Measurements from ENCODE around the gene ITK. TPM values are rescaled to one million over a fixed set of nuclear protein-coding genes. Genes with fewer than 3 reads are reported as not detected.
"Not testable (repeated sequence)": the region's sequence is repeated elsewhere in the genome, so short reads cannot be mapped to it uniquely, and the experiment has no call there.

Gene ITK
- total RNA-seq, 2 donors from 2014 or later = 0.33 to 0.90 TPM

DNA sequence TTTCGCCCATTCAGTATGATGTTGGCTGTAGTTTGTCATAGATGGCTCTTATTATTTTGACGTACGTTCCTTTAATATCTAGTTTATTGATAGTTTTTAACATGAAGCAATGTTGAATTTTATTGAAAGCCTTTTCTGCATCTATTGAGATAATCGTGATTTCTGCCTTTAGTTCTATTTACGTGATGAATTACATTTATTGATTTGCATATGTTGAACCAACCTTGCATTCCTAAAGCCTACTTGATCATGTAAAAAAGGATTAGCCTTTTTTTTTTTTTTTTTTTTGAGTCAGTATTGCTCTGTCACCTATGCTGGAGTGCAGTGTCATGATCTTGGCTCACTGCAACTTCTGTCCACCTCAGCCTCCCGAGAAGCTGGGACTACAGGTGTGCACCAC is 25.1 kb downstream of the ITK start:
- Histone ChIP-seq H3K4me3 (no peak overlapping the region), H3K27ac (no peak overlapping the region), H3K4me1 (no peaks in the 10 kb centered on the region), H3K27me3 (no peaks in the 10 kb centered on the region), H3K9me3 (no peaks in the 10 kb centered on the region), H3K36me3 (no peaks in the 10 kb centered on the region)
- TF ChIP-seq, protein P1, sequence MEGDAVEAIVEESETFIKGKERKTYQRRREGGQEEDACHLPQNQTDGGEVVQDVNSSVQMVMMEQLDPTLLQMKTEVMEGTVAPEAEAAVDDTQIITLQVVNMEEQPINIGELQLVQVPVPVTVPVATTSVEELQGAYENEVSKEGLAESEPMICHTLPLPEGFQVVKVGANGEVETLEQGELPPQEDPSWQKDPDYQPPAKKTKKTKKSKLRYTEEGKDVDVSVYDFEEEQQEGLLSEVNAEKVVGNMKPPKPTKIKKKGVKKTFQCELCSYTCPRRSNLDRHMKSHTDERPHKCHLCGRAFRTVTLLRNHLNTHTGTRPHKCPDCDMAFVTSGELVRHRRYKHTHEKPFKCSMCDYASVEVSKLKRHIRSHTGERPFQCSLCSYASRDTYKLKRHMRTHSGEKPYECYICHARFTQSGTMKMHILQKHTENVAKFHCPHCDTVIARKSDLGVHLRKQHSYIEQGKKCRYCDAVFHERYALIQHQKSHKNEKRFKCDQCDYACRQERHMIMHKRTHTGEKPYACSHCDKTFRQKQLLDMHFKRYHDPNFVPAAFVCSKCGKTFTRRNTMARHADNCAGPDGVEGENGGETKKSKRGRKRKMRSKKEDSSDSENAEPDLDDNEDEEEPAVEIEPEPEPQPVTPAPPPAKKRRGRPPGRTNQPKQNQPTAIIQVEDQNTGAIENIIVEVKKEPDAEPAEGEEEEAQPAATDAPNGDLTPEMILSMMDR (IDR thresholded peaks at IDR 0.05) = no peak
- no peak for DNase-seq (ENCODE audit: low spot score)

DNA sequence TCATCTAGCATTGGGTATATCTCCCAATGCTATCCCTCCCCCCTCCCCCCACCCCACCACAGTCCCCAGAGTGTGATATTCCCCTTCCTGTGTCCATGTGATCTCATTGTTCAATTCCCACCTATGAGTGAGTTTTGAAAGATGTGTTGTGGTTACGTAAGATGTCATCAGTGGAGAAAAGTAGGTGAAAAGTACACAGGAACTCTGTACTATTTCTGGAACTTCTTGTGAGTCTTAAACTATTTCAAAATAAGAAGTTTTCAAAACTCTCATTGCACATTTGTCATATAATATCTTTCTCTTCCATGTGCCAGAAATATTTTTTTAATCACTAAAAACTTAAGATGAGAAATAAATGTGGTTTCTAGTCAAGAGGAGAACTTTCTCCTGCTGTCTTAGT is 30.0 kb downstream of the ITK start:
- not testable (repeated sequence) for H3K9me3 ChIP-seq; H3K4me3 ChIP-seq; H3K27me3 ChIP-seq; DNase-seq (ENCODE audit: low spot score); H3K4me1 ChIP-seq; H3K27ac ChIP-seq; H3K36me3 ChIP-seq

DNA sequence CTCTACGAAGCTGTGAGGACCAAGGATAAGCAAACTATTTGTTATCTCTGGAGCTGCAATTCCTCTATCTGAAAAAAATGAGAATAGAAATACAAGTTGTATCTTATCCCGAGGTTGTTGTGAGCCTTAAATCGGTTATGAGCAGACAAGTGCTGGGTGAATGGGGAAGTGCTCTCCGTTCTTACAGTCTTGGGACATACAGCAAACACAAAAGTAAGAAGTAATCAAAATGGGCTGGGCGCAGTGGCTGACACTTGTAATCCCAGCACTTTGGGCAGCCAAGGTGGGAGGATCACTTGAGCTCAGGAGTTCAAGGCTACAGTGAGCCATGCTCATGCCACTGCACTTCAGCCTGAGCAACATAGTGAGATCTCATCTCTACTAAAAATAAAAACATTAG is 31.7 kb downstream of the ITK start:
- no peak overlapping the region for H3K4me3 ChIP-seq
- no peak overlapping the region for H3K27ac ChIP-seq
- H3K4me1 ChIP-seq = no peaks in the 10 kb centered on the region
- no peaks in the 10 kb centered on the region for H3K27me3 ChIP-seq
- H3K9me3 ChIP-seq = no peaks in the 10 kb centered on the region
- no peak for DNase-seq (ENCODE audit: low spot score)
- TF ChIP-seq, protein P1 (IDR thresholded peaks at IDR 0.05) = no peak
- no peaks in the 10 kb centered on the region for H3K36me3 ChIP-seq

DNA sequence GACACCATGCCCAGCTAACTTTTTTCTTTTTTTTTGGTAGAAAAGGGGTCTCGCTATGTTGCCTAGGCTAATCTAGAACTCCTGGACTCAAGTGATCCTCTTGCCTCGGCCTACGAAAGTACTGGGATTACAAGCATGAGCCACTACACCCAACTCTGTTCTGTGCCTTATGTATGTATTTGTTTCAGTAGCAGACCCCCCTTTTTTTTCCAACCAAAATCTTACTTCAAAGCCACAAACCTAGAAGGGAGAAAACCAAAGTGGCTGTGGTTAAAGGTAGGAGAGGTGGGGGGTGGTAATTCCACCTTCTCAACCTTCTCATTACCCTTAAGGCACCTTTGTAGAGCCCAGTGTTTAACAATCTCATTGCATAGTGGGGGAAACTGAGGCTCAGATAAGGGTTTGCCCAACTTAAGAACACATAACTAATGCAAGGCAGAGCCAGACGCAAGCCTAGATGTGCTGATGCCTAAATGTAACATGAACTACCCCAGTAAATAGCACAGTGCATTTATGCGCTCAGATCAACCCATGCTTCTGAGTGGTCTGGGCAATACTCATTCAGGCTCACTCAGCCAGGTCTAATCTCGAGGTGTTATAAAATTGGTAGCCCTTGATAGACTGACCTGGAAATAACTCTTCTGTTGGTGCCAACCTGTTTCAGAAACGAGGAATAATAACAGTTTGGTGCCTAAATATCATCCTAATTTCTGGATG is 33.0 kb downstream of the ITK start:
- H3K27me3 ChIP-seq = no peaks in the 10 kb centered on the region
- TF ChIP-seq, protein P1 (IDR thresholded peaks at IDR 0.05) = no peak
- DNase-seq (ENCODE audit: low spot score) = no peak
- H3K4me1 ChIP-seq = no peaks in the 10 kb centered on the region
- no peaks in the 10 kb centered on the region for H3K9me3 ChIP-seq
- no peak overlapping the region for H3K27ac ChIP-seq
- H3K36me3 ChIP-seq = no peaks in the 10 kb centered on the region
- H3K4me3 ChIP-seq = no peak overlapping the region

DNA sequence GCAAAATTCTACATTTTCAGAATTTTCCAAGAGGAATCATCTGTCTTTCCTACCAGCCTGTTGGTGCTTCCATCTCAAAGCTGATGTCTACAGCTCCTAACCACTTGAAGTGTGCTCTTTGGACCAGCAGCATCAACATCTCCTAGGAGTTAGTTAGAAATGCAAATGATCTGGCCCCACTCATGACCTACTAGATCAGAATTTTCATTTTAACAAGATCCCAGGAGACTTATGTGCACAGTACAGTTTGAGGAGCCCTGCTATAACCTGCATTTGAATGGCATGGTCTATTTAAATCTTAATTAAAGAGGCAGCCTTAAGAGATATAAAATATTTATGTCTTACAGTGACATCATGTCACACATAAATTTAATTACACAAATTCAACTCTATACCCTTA is 33.8 kb downstream of the ITK start:
- H3K9me3 ChIP-seq = no peaks in the 10 kb centered on the region
- DNase-seq (ENCODE audit: low spot score) = no peak
- no peak overlapping the region for H3K27ac ChIP-seq
- peaks cover 0 to 3% of the 10 kb centered on the region in 2 donors for H3K4me1 ChIP-seq
- no peaks in the 10 kb centered on the region for H3K27me3 ChIP-seq
- no peak overlapping the region for H3K4me3 ChIP-seq
- no peaks in the 10 kb centered on the region for H3K36me3 ChIP-seq
- TF ChIP-seq, protein P1 (IDR thresholded peaks at IDR 0.05) = no peak

DNA sequence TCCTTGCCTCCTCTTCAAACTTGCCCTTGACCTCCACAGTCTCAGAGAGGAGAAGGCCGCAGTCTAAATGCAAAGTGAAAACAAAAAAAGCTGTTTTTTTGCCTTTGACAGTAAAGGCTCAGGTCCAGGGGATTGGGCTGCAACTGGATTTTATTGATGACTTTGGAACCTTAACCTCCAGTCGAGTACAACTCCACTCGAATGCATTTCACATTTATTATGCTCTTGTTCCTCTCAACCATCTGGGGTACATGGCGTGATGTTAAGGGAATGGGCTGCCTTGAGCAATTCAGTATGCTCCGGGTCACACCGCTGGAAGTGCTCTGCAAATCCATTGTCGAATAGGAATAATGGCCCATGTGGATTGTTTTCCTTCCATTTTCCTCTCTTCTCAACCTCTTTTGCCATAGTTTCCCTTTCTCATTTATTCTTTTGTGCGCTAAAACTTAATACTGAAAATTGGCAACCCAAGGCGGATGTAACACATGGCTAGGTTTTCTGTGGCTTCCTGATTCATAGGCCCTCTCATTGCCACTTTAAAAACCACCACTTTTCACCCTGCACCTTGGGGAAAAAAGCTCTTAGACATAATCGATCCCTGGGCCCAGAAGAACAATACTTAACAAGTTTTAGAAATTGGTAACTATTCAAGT is 34.3 kb downstream of the ITK start:
- Histone ChIP-seq H3K4me1 (peaks cover 0 to 7% of the 10 kb centered on the region in 2 donors), H3K27me3 (no peaks in the 10 kb centered on the region), H3K9me3 (no peaks in the 10 kb centered on the region), H3K4me3 (no peak overlapping the region), H3K36me3 (no peaks in the 10 kb centered on the region), H3K27ac (no peak overlapping the region)
- no peak for DNase-seq (ENCODE audit: low spot score)
- TF ChIP-seq, protein P1 (IDR thresholded peaks at IDR 0.05) = no peak
